HG02840 (cell line): ENCODE results near the gene ID3.
A peak's percentile ranks its signal among the peaks of the same experiment; 100 is the strongest.
"Not testable (repeated sequence)": the region's sequence is repeated elsewhere in the genome, so short reads cannot be mapped to it uniquely, and the experiment has no call there.

Experiments used
- ATAC-seq: cut with Tn5 transposase; IDR thresholded peaks from one replicate; pipeline ENCODE4 v1.9.1; 2021; ENCODE audit warnings: mild to moderate bottlenecking, moderate library complexity, moderate number of reproducible peaks; ENCODE audit not compliant: unreplicated experiment, low FRiP score

ID3 gene

GRCh38 chr1:23554481-23555269, 4.6 kb downstream of the ID3 start:
- peak; percentile 46 for ATAC-seq

GRCh38 chr1:23554127-23554480, 5.2 kb downstream of the ID3 start:
- no peak for ATAC-seq

- ATAC-seq: no peak
These were observed 5.8 kb downstream of the ID3 start for GRCh38 chr1:23553231-23554126.

- ATAC-seq: no peak
These were observed 7.5 kb downstream of the ID3 start for GRCh38 chr1:23551849-23552248.

GRCh38 chr1:23548704-23549143, 10.6 kb downstream of the ID3 start:
- ATAC-seq: no peak

GRCh38 chr1:23546897-23547584, 12.3 kb downstream of the ID3 start:
- no peak for ATAC-seq

- no peak for ATAC-seq
These were observed 13.4 kb downstream of the ID3 start for GRCh38 chr1:23545851-23546250.

GRCh38 chr1:23544444-23545389, 14.6 kb downstream of the ID3 start:
- no peak for ATAC-seq

- no peak for ATAC-seq
These were observed 15.4 kb downstream of the ID3 start for GRCh38 chr1:23543707-23544443.

- not testable (repeated sequence) for ATAC-seq
These were observed 16.4 kb downstream of the ID3 start for GRCh38 chr1:23542940-23543339.

GRCh38 chr1:23539698-23540266, 19.5 kb downstream of the ID3 start:
- peak; percentile 67 for ATAC-seq

GRCh38 chr1:23537296-23537973, 21.9 kb downstream of the ID3 start:
- ATAC-seq: no peak

GRCh38 chr1:23533246-23534023, 25.9 kb downstream of the ID3 start:
- no peak for ATAC-seq

GRCh38 chr1:23531562-23532094, 27.7 kb downstream of the ID3 start:
- ATAC-seq: no peak

GRCh38 chr1:23530747-23531561, 28.3 kb downstream of the ID3 start, which contains the start of gene E2F2:
TSS of gene E2F2 (minus strand) at chr1:23531233. CDS start at chr1:23530793, 440 bp downstream.
- no peak for ATAC-seq

- ATAC-seq: no peak
These were observed 29.1 kb downstream of the ID3 start for GRCh38 chr1:23530087-23530746.
